ENCODE data around the gene ZBTB42.

DNA sequence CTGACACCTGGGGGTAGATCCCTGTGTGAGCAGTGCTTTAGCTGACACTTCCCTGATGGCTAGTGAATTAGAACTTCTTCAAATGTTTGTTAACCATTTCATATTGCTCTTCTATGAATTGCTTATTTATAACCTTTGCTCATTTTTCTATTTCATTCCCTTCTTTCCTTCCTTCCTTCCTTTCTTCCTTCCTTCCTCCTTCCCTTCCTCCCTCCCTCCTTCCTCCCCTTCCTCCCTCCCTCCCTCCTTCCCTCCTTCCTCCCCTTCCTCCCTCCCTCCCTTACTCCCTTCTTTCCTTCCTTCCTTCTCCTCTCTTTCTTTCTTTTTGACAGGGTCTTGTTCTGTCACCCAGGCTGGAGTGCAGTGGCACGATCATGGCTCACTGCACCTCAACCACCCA is 40.8 kb downstream of the ZBTB42 start:
- TF ChIP-seq RCOR1 (IDR thresholded peaks at IDR 0.05; ENCODE audit: low read length), result no peak
- TF ChIP-seq, protein P1, sequence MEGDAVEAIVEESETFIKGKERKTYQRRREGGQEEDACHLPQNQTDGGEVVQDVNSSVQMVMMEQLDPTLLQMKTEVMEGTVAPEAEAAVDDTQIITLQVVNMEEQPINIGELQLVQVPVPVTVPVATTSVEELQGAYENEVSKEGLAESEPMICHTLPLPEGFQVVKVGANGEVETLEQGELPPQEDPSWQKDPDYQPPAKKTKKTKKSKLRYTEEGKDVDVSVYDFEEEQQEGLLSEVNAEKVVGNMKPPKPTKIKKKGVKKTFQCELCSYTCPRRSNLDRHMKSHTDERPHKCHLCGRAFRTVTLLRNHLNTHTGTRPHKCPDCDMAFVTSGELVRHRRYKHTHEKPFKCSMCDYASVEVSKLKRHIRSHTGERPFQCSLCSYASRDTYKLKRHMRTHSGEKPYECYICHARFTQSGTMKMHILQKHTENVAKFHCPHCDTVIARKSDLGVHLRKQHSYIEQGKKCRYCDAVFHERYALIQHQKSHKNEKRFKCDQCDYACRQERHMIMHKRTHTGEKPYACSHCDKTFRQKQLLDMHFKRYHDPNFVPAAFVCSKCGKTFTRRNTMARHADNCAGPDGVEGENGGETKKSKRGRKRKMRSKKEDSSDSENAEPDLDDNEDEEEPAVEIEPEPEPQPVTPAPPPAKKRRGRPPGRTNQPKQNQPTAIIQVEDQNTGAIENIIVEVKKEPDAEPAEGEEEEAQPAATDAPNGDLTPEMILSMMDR (IDR thresholded peaks at IDR 0.05), result no peak
- no peak for TF ChIP-seq REST (IDR thresholded peaks at IDR 0.05; ENCODE audit: low read depth, low read length)
- TF ChIP-seq POLR2AphosphoS5 (IDR thresholded peaks at IDR 0.05; ENCODE audit: low read depth, low read length), result no peak
